ENCODE measurements around the gene TMEM14B.
"Not testable (repeated sequence)": the region's sequence is repeated elsewhere in the genome, so short reads cannot be mapped to it uniquely, and the experiment has no call there.

Gene TMEM14B

GRCh38 chr6:10745116-10745515, 2.5 kb upstream of the TMEM14B start:
- Histone ChIP-seq H3K27ac (ENCODE audit: insufficient read depth, low read length, poor library complexity, severe bottlenecking) (no peak overlapping the region), H3K27me3 (replicated peaks; ENCODE audit: control insufficient read depth, insufficient read depth, low read length, poor library complexity, severe bottlenecking) (no peaks in the 10 kb centered on the region), H3K36me3 (ENCODE audit: control insufficient read depth, insufficient read depth, low read length) (no peaks in the 10 kb centered on the region), H3K4me3 (ENCODE audit: insufficient read depth, low read depth, low read length, poor library complexity, severe bottlenecking) (no peak overlapping the region), H3K9me3 (ENCODE audit: control insufficient read depth, low read length) (no peaks in the 10 kb centered on the region), H3K4me1 (ENCODE audit: control insufficient read depth, insufficient read depth, low read length, poor library complexity, severe bottlenecking) (peaks cover 18% of the 10 kb centered on the region)
- no peak for DNase-seq

- H3K27me3 ChIP-seq (replicated peaks; ENCODE audit: control insufficient read depth, insufficient read depth, low read length, poor library complexity, severe bottlenecking), result no peaks in the 10 kb centered on the region
- no peaks in the 10 kb centered on the region for H3K36me3 ChIP-seq (ENCODE audit: control insufficient read depth, insufficient read depth, low read length)
- H3K27ac ChIP-seq (ENCODE audit: insufficient read depth, low read length, poor library complexity, severe bottlenecking), result peak overlapping the region; percentile 83
- peaks cover 18% of the 10 kb centered on the region for H3K4me1 ChIP-seq (ENCODE audit: control insufficient read depth, insufficient read depth, low read length, poor library complexity, severe bottlenecking)
- DNase-seq, result no peak
- H3K9me3 ChIP-seq (ENCODE audit: control insufficient read depth, low read length), result no peaks in the 10 kb centered on the region
- peak overlapping the region; percentile 79 for H3K4me3 ChIP-seq (ENCODE audit: insufficient read depth, low read depth, low read length, poor library complexity, severe bottlenecking)
Measured at GRCh38 chr6:10746915-10747250, 722 bp upstream of the TMEM14B start.

GRCh38 chr6:10749734-10750133, 2.1 kb downstream of the TMEM14B start:
- Histone ChIP-seq H3K4me1 (ENCODE audit: control insufficient read depth, insufficient read depth, low read length, poor library complexity, severe bottlenecking) (peaks cover 18% of the 10 kb centered on the region), H3K27me3 (replicated peaks; ENCODE audit: control insufficient read depth, insufficient read depth, low read length, poor library complexity, severe bottlenecking) (no peaks in the 10 kb centered on the region), H3K4me3 (ENCODE audit: insufficient read depth, low read depth, low read length, poor library complexity, severe bottlenecking) (no peak overlapping the region), H3K36me3 (ENCODE audit: control insufficient read depth, insufficient read depth, low read length) (peaks cover 7% of the 10 kb centered on the region), H3K27ac (ENCODE audit: insufficient read depth, low read length, poor library complexity, severe bottlenecking) (no peak overlapping the region), H3K9me3 (ENCODE audit: control insufficient read depth, low read length) (no peaks in the 10 kb centered on the region)
- DNase-seq, result no peak

GRCh38 chr6:10750568-10750967, 3.0 kb downstream of the TMEM14B start:
- not testable (repeated sequence) for DNase-seq; H3K36me3 ChIP-seq (ENCODE audit: control insufficient read depth, insufficient read depth, low read length); H3K4me3 ChIP-seq (ENCODE audit: insufficient read depth, low read depth, low read length, poor library complexity, severe bottlenecking); H3K27me3 ChIP-seq (replicated peaks; ENCODE audit: control insufficient read depth, insufficient read depth, low read length, poor library complexity, severe bottlenecking); H3K27ac ChIP-seq (ENCODE audit: insufficient read depth, low read length, poor library complexity, severe bottlenecking); H3K9me3 ChIP-seq (ENCODE audit: control insufficient read depth, low read length)
- peaks cover 18% of the 10 kb centered on the region for H3K4me1 ChIP-seq (ENCODE audit: control insufficient read depth, insufficient read depth, low read length, poor library complexity, severe bottlenecking)

- H3K9me3 ChIP-seq (ENCODE audit: control insufficient read depth, low read length); H3K27me3 ChIP-seq (replicated peaks; ENCODE audit: control insufficient read depth, insufficient read depth, low read length, poor library complexity, severe bottlenecking); H3K27ac ChIP-seq (ENCODE audit: insufficient read depth, low read length, poor library complexity, severe bottlenecking); H3K4me3 ChIP-seq (ENCODE audit: insufficient read depth, low read depth, low read length, poor library complexity, severe bottlenecking); DNase-seq: not testable (repeated sequence)
- Histone ChIP-seq H3K36me3 (ENCODE audit: control insufficient read depth, insufficient read depth, low read length) (peaks cover 13% of the 10 kb centered on the region), H3K4me1 (ENCODE audit: control insufficient read depth, insufficient read depth, low read length, poor library complexity, severe bottlenecking) (peaks cover 18% of the 10 kb centered on the region)
Measured at GRCh38 chr6:10751757-10752156, 4.2 kb downstream of the TMEM14B start.

GRCh38 chr6:10756085-10756484, 8.5 kb downstream of the TMEM14B start:
- no peaks in the 10 kb centered on the region for H3K27me3 ChIP-seq (replicated peaks; ENCODE audit: control insufficient read depth, insufficient read depth, low read length, poor library complexity, severe bottlenecking)
- H3K4me1 ChIP-seq (ENCODE audit: control insufficient read depth, insufficient read depth, low read length, poor library complexity, severe bottlenecking), result no peaks in the 10 kb centered on the region
- no peaks in the 10 kb centered on the region for H3K9me3 ChIP-seq (ENCODE audit: control insufficient read depth, low read length)
- DNase-seq, result no peak
- no peak overlapping the region for H3K27ac ChIP-seq (ENCODE audit: insufficient read depth, low read length, poor library complexity, severe bottlenecking)
- H3K36me3 ChIP-seq (ENCODE audit: control insufficient read depth, insufficient read depth, low read length), result peaks cover 20% of the 10 kb centered on the region
- H3K4me3 ChIP-seq (ENCODE audit: insufficient read depth, low read depth, low read length, poor library complexity, severe bottlenecking), result no peak overlapping the region

GRCh38 chr6:10759312-10759839, 11.8 kb downstream of the TMEM14B start:
- H3K4me1 ChIP-seq (ENCODE audit: control insufficient read depth, insufficient read depth, low read length, poor library complexity, severe bottlenecking), result no peaks in the 10 kb centered on the region
- H3K27ac ChIP-seq (ENCODE audit: insufficient read depth, low read length, poor library complexity, severe bottlenecking), result no peak overlapping the region
- H3K4me3 ChIP-seq (ENCODE audit: insufficient read depth, low read depth, low read length, poor library complexity, severe bottlenecking), result no peak overlapping the region

GRCh38 chr6:10759884-10760329, 12.3 kb downstream of the TMEM14B start:
- Histone ChIP-seq H3K27ac (ENCODE audit: insufficient read depth, low read length, poor library complexity, severe bottlenecking) (no peak overlapping the region), H3K4me3 (ENCODE audit: insufficient read depth, low read depth, low read length, poor library complexity, severe bottlenecking) (no peak overlapping the region), H3K36me3 (ENCODE audit: control insufficient read depth, insufficient read depth, low read length) (peaks cover 11% of the 10 kb centered on the region), H3K27me3 (replicated peaks; ENCODE audit: control insufficient read depth, insufficient read depth, low read length, poor library complexity, severe bottlenecking) (no peaks in the 10 kb centered on the region), H3K4me1 (ENCODE audit: control insufficient read depth, insufficient read depth, low read length, poor library complexity, severe bottlenecking) (no peaks in the 10 kb centered on the region), H3K9me3 (ENCODE audit: control insufficient read depth, low read length) (no peaks in the 10 kb centered on the region)
- no peak for DNase-seq

More at GRCh38 chr6:10759312-10759839, 11.8 kb downstream of the TMEM14B start:
- Histone ChIP-seq H3K27me3 (replicated peaks; ENCODE audit: control insufficient read depth, insufficient read depth, low read length, poor library complexity, severe bottlenecking) (no peaks in the 10 kb centered on the region), H3K36me3 (ENCODE audit: control insufficient read depth, insufficient read depth, low read length) (peaks cover 16% of the 10 kb centered on the region), H3K9me3 (ENCODE audit: control insufficient read depth, low read length) (no peaks in the 10 kb centered on the region)
- no peak for DNase-seq

- DNase-seq, result no peak
- Histone ChIP-seq H3K9me3 (ENCODE audit: control insufficient read depth, low read length) (no peaks in the 10 kb centered on the region), H3K4me1 (ENCODE audit: control insufficient read depth, insufficient read depth, low read length, poor library complexity, severe bottlenecking) (no peaks in the 10 kb centered on the region), H3K27me3 (replicated peaks; ENCODE audit: control insufficient read depth, insufficient read depth, low read length, poor library complexity, severe bottlenecking) (no peaks in the 10 kb centered on the region), H3K27ac (ENCODE audit: insufficient read depth, low read length, poor library complexity, severe bottlenecking) (no peak overlapping the region), H3K4me3 (ENCODE audit: insufficient read depth, low read depth, low read length, poor library complexity, severe bottlenecking) (no peak overlapping the region), H3K36me3 (ENCODE audit: control insufficient read depth, insufficient read depth, low read length) (peaks cover 10% of the 10 kb centered on the region)
Measured at GRCh38 chr6:10763006-10763405, 15.4 kb downstream of the TMEM14B start.

GRCh38 chr6:10769419-10769818, 21.8 kb downstream of the TMEM14B start:
- H3K27ac ChIP-seq (ENCODE audit: insufficient read depth, low read length, poor library complexity, severe bottlenecking), result no peak overlapping the region
- no peaks in the 10 kb centered on the region for H3K9me3 ChIP-seq (ENCODE audit: control insufficient read depth, low read length)
- no peak for DNase-seq
- H3K27me3 ChIP-seq (replicated peaks; ENCODE audit: control insufficient read depth, insufficient read depth, low read length, poor library complexity, severe bottlenecking), result no peaks in the 10 kb centered on the region
- peaks cover 4% of the 10 kb centered on the region for H3K36me3 ChIP-seq (ENCODE audit: control insufficient read depth, insufficient read depth, low read length)
- H3K4me3 ChIP-seq (ENCODE audit: insufficient read depth, low read depth, low read length, poor library complexity, severe bottlenecking), result no peak overlapping the region
- no peaks in the 10 kb centered on the region for H3K4me1 ChIP-seq (ENCODE audit: control insufficient read depth, insufficient read depth, low read length, poor library complexity, severe bottlenecking)
